Stimulated activated CD8-positive, alpha-beta memory T cell treated with anti-CD3 and anti-CD28 coated beads, Interleukin-15, amount 100 ng/mL, for 1 hour (primary cell): ENCODE results near the gene C11orf98.
"Not testable (repeated sequence)": the region's sequence is repeated elsewhere in the genome, so short reads cannot be mapped to it uniquely, and the experiment has no call there.

Source experiments
- DNase-seq: peaks from one replicate; pipeline ENCODE4 v3.0.0-alpha.2; 2020; ENCODE audit warnings: low read depth

Gene C11orf98

GRCh38 chr11:62665075-62665598 is at the start of gene C11orf98, which contains the start of gene CSKMT:
C11orf98 (minus strand) TSS chr11:62665210; CDS start chr11:62665169, 41 bp downstream.
CSKMT (plus strand) TSS chr11:62665312; CDS start chr11:62665880, 568 bp downstream.
- DNase-seq = peak; percentile 95

GRCh38 chr11:62713343-62713742 is 48.3 kb upstream of the C11orf98 start:
- DNase-seq = no peak

GRCh38 chr11:62712861-62713260 is 47.9 kb upstream of the C11orf98 start:
- DNase-seq = no peak

DNA sequence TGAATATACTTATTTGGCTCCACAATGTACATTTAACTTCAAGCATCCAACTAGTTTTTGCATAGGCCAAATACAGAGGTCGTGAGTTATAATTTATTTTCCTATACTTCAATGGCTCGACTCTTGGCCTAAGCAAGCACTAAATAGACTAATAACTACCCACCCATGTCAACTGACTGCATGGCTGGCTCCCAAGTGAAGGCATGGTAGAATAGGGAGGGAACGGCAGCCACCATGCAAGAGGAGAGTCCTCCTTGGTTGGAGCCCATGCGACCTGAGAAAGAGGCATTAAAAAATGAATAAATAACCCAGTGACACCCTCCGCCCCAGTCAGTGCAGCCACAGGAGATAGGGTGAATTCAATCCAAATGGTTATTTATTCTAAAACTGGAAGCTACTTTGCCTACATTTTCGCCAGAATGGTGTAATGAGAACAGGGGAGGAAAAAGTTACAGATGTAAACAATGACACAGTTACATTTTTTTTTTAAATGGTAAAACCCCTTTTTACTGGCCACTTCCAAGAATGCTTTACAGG is 47.3 kb upstream of the C11orf98 start:
- no peak for DNase-seq

GRCh38 chr11:62710001-62710345 is 45.0 kb upstream of the C11orf98 start:
- no peak for DNase-seq

DNA sequence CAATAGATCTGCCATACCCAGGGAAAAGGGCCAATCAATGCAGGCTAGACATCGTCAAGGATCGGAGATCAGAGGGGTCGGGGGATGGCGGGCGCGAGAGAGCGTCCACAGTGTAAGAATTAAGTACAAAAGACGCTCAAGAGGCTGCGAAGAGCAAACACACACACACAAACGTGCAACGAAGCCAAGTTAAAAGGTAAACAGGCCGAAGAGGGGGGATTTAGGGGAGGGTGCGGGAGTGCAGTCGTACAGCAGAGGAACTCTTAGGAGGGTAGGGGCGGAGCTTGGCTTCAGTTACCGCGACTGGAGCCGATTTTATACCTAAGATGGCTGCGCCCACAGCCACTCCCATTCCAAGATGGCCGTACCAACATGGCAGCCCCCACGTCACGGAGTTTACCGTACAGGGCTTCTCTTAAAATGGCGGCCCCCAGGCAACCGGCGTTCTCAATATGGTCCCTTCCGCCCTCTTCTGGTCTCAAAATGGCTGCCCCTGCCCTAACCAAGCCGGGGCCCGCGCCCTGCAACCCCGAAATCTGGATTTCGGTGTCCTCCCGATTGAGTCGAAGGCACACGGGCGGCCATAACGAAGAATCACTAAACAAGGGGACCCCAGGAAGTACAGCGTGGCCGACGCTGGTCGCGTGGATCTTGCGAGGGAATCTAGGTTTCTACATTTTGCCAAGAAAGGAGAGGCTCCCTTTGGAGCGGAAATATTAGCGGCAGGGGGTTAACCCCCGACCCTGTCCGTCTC is 44.4 kb upstream of the C11orf98 start:
- DNase-seq = peak; percentile 93

- DNase-seq = no peak
Measured at GRCh38 chr11:62708793-62709192, 43.8 kb upstream of the C11orf98 start.

DNA sequence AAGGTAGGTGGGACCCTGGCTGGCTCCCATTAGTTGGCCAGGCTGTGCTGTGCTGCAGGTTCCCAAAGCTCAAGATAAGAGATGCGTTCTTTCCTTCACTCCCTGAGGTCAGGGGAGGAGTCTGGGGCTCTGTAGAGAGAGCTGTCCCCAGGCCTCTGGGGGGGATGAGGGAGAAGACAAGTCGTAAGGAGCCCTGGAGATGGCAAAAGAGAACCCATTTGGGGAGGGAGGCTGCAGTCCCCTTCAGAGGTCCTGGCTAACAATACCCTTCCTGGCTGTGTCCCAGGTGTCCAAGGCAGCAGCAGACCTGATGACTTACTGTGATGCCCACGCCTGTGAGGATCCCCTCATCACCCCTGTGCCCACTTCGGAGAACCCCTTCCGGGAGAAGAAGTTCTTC is 43.4 kb upstream of the C11orf98 start:
- no peak for DNase-seq

DNA sequence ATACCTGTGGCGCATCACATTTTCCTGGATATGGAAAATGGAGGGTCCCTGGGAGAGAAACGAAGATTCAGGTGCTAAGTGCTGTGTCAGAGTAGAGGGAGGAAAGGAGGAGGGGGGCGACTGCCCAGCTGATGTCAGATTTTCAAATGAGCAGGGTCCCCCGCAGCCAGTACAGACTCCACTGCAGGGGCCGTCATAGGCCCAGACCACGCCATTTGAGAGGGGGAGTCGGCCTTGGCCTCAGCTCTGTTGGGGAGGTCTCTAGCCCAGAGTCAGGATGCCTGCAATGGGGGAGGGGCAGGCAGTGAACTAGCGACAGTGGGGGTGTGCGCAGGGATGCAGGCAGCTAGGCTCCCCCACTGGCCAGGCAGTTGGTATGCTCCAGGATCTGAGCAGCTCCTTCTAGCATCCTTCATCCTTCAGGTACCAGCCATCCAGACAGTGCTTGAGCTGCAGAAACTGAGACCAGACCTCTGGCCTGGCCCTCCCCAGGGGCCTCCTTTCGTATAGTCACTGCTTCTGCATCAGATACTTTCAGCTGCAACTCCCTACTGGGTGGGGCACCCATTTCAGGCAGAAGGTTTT is 42.4 kb upstream of the C11orf98 start, which contains the start of the genes BSCL2 and GNG3:
TSS of gene BSCL2 (minus strand) at position 148 of the 585 bp plus-strand sequence. CDS start 229 bp downstream, outside the sequence.
TSS of gene GNG3 (plus strand) at position 400 of the 585 bp plus-strand sequence. CDS start 620 bp downstream, outside the sequence.
- no peak for DNase-seq

DNA sequence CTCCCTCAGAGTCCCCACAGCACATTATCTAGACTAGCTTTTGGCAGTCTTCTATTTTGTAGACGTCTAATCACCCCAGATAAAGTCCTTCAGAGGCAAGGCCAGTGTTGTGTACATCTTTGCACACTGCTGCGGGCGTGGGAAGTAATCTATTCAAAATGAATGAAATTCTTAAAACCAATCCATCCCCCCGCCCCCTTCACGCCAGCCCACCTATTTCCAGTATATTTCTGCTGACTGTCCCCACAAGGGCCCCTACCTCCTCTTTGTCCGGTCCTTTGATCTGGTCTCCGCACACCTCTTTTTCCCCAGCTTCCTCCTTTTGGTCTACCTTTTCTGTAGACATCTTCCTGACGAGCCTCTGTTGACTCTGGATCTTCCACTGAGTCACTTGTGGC is 41.8 kb upstream of the C11orf98 start:
- DNase-seq = no peak

- peak; percentile 88 for DNase-seq
Measured at GRCh38 chr11:62705880-62706849, 41.2 kb upstream of the C11orf98 start.

GRCh38 chr11:62705413-62705812 is 40.4 kb upstream of the C11orf98 start:
- no peak for DNase-seq

DNA sequence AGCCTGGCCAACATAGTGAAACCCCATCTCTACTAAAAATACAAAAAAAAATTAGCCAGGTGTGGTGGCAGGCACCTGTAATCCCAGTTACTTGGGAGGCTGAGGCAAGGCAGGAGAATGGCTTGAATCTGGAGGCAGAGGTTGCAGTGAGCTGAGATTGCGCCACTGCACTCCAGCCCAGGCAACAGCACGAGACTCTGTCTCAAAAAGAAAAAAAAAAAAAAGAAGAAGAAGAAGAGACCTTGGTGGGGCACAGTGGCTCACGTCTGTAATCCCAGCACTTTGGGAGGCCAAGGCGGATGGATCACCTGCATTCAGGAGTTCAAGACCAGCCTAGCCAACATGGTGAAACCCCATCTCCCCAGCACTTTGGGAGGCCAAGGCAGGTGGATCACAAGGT is 38.9 kb upstream of the C11orf98 start:
- not testable (repeated sequence) for DNase-seq

DNA sequence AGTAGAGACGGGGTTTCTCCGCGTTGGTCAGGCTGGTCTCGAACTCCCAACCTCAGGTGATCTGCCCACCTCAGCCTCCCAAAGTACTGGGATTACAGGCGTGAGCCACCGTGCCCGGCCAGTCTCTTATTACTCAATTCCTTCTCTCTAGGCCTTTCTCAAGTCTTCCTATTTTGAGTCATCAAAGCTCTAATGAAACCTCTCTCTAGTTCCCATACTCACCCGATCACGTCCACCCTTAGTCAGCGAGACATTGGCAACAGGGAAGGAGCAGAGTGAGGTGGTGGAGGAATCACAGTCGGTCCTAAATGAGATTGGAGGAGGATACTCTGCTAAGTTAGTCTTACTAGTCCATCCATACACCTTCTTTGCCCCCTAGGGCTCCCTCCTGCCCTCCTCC is 37.2 kb upstream of the C11orf98 start:
- no peak for DNase-seq

GRCh38 chr11:62694455-62695167 is 29.6 kb upstream of the C11orf98 start:
- peak; percentile 69 for DNase-seq

GRCh38 chr11:62693624-62694023 is 28.6 kb upstream of the C11orf98 start:
- not testable (repeated sequence) for DNase-seq

GRCh38 chr11:62689421-62690183 is 24.6 kb upstream of the C11orf98 start, which contains the start of gene LRRN4CL:
LRRN4CL (minus strand) TSS chr11:62689530; CDS start chr11:62688508, 1,022 bp downstream.
- no peak for DNase-seq

- no peak for DNase-seq
Measured at GRCh38 chr11:62688491-62688890, 23.5 kb upstream of the C11orf98 start.

DNA sequence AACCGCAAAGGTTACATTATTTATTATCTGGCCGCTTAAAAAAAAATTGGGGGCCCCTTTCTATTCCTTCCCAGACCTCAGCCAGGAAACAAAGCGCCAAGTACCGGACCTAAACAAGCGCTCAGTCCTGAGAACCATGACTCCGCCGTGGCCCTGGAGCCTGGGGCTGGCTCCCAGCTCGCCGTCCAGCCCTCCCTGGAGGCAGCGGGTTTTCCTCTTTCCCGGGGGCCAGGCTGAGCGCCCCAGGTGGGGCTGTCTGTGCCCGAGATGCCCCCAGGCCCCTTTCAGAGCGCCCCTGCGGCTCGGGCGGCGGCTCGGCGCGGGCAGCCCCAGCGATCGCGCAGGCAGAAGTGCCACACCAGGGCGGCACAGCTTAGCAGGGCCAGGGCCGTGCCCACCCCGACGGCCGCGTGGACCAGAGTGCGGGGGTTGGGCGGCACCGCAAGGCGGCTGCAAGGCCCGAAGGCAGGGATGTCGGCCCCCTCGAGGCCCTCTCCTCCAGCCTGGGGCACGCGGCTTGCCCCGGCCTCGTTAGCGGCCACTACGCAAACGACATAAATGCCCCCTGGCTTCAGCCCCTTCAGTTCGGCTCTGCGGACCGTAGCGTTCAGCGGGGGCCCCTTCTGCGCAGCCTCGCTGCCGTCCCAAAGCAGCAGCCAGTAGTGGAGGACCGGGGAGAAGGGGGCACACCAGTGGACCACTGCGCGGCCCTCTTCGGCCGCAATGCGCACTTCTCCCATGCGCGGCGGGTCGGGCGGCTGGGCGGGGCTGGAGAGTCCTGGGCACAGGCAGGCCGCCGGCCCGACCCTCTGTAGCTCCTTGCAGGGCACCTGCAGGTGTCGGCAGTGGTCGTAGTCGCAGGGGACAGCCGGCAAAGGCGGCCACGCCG is 22.7 kb upstream of the C11orf98 start:
- DNase-seq = no peak
